Stimulated activated CD8-positive, alpha-beta memory T cell treated with anti-CD3 and anti-CD28 coated beads, Interleukin-15, amount 100 ng/mL, for 4 hours (primary cell): ENCODE data around the gene FERD3L.

Experiments
- DNase-seq, 2 donors: peaks; one replicate each; pipeline ENCODE4 v3.0.0-alpha.2; 2020; ENCODE audit warnings: low read depth in 2 of 2

Gene FERD3L

GRCh38 chr7:19101472-19101871 lies 43.7 kb downstream of the FERD3L start:
- DNase-seq, result no peak

GRCh38 chr7:19099924-19100323 lies 45.3 kb downstream of the FERD3L start:
- no peak for DNase-seq

- DNase-seq, result no peak
Observed at GRCh38 chr7:19099194-19099593, 46.0 kb downstream of the FERD3L start.

GRCh38 chr7:19098510-19098909 lies 46.7 kb downstream of the FERD3L start:
- DNase-seq, result no peak

- DNase-seq, result no peak
Observed at GRCh38 chr7:19097165-19098055, 47.8 kb downstream of the FERD3L start.

GRCh38 chr7:19095353-19095860 lies 49.8 kb downstream of the FERD3L start:
- no peak for DNase-seq
